ENCODE measurements around the gene ARR3. TPM values are rescaled to one million over a fixed set of nuclear protein-coding genes. Genes with fewer than 3 reads are reported as not detected.

ARR3 gene
- total RNA-seq (2022; extraction: Qiagen RNA extraction; ENCODE audit: low read depth) = not detected in 5 replicates

DNA sequence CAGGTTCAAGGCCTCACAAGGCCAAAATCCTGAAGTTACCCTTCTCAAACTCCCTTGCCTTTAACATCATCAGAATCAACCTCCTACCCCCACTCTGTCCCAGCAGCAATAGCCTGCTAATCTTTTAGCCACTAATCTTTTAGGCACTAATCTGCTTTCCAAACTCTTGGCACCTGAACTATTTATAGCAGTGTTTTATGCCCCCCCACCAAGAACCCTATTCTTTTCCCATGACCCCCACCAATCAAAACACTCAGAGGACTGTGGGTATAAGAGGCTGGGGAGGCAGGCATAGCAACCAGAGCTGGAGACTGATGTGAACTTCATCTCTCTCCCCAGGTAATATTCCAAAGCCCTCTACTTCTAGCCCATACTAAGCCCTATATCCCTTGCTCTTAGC is at the start of gene ARR3:
TSS of gene ARR3 (plus strand) at position 301 of the 400 bp plus-strand sequence. CDS start 1,052 bp downstream, outside the sequence.

DNA sequence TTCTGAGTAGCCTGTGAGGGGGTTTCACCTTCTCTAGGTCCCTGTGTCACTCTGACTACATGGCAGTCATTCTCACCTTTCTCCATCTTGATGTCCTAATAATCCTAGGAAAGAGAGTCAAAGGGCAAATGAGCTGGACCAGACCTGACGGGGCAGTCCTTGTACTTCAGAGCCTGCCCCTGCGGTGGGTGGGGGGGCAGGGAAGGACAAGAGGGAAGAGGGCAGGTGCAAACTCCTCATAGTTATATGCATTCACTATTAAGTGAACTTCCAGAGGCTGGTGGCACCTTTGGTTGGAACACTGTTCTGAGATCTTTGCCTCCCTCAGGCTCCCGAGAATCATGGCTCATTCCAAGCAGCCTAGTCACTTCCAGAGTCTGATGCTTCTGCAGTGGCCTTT is 33.8 kb upstream of the ARR3 start, which contains the start of gene AWAT1:
TSS of gene AWAT1 (plus strand) at position 301 of the 400 bp plus-strand sequence. CDS start at position 342, 41 bp downstream.

DNA sequence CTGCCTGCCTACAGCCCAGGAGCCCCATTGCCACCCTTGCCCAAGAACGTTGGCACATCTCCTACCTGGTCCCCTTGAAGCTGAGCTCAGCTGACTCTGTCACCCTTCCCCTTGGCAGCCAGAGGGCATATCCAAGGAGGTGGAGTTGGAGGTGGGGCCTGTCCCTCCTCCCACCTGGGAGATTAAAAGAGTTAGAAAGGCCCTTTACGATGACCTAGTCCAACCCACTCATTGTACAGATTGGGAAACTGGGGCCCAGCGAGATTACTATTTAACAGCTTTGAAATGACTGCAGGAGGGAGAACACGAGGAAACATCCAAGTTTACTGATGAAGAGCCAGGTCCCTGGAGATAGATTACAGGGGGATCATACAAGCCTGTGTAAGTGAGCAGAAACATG is 8.0 kb upstream of the ARR3 start, which contains the start of gene P2RY4:
TSS of gene P2RY4 (minus strand) at position 101 of the 400 bp plus-strand sequence. CDS start 580 bp downstream, outside the sequence.

DNA sequence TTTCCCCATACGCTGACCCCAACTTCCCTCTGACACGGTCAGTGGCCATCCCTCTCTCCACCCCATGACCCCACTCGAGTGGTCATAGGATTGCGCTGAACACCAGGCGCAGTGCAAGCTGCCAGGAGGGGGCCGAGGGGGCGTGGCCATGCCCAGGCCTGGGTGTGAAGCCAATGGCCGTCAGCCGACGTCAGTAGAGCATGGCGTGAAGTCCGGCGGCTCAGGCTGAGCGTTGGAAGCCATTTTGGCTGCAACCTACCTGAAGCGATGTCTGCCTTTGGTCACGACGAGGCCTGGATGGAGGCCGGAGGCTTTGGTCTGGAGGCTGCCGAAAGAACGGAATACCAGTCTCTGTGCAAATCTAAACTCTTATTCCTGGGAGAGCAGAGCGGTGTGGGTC is 13.8 kb downstream of the ARR3 start, which contains the start of gene RAB41:
TSS of gene RAB41 (plus strand) at position 222 of the 400 bp plus-strand sequence. CDS start at position 268, 46 bp downstream.

DNA sequence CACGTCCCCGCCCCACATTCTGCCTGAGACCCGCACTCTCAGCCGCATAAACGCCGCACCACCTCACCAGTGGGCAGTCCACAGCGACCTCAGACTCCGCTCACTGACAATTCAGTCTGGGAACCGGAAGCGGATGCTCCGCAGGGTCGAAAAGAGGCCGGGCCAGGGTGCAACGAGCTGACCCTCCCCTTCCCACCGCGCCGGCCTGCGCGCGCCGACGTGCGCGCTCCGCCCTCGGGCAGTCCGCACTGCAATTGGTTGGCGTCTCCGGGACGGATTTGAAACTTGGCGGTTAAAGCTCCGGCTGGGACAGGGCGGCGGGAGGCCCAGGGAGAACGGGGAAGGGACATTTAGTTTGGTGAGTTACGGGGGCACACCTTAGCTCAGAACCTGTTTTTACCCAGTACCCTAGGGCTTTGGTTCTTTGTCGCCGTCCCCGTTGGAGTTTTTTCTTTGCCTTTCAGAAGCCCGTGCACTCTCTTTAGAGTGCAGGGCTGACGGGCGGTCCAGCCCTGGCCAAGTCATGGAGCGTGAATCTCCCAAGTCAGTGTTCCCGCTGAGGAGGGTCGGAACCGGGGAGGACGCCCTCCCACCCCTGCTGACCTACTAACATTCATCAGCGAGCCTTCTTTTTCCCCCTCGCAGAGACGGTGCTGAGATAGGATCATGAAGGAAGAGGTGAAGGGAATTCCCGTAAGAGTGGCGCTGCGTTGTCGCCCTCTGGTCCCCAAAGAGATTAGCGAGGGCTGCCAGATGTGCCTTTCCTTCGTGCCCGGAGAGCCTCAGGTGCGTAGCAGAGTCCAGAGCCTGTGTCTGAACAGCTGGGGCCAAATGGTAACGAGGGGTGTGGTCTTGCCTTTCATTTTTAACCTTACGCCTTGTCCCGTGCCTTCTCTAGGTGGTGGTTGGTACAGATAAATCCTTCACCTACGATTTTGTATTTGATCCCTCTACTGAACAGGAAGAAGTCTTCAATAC is 21.9 kb downstream of the ARR3 start, which contains the start of the genes KIF4A and PDZD11:
TSS of gene KIF4A (plus strand) at position 312 of the 978 bp plus-strand sequence. CDS start at position 667, 355 bp downstream.
TSS of gene PDZD11 (minus strand) at position 135 of the 978 bp plus-strand sequence. CDS start 586 bp downstream, outside the sequence.

Other genes with a start within 250 kb of the ARR3 start
- not detected in 5 replicates for gene AWAT2, start 218.4 kb upstream of the ARR3 start, total RNA-seq (2022; extraction: Qiagen RNA extraction; ENCODE audit: low read depth)
- not detected in 5 replicates for gene OTUD6A, start 205.9 kb upstream of the ARR3 start, total RNA-seq (2022; extraction: Qiagen RNA extraction; ENCODE audit: low read depth)
- gene IGBP1, start 134.9 kb upstream of the ARR3 start, total RNA-seq (2022; extraction: Qiagen RNA extraction; ENCODE audit: low read depth) = 58.4 to 70.3 TPM (median 66.8 TPM) in 5 replicates
- gene DGAT2L6, start 90.9 kb upstream of the ARR3 start, total RNA-seq (2022; extraction: Qiagen RNA extraction; ENCODE audit: low read depth) = not detected in 5 replicates
- not detected in 5 replicates for gene AWAT1, start 33.7 kb upstream of the ARR3 start, total RNA-seq (2022; extraction: Qiagen RNA extraction; ENCODE audit: low read depth)
- gene P2RY4, start 8.1 kb upstream of the ARR3 start, total RNA-seq (2022; extraction: Qiagen RNA extraction; ENCODE audit: low read depth) = 0.03 TPM in 1 of 5 replicates, not detected in the others
- gene RAB41, start 13.8 kb downstream of the ARR3 start, total RNA-seq (2022; extraction: Qiagen RNA extraction; ENCODE audit: low read depth) = not detected in 5 replicates
- gene PDZD11, start 21.6 kb downstream of the ARR3 start, total RNA-seq (2022; extraction: Qiagen RNA extraction; ENCODE audit: low read depth) = 87.8 to 109 TPM (median 91.9 TPM) in 5 replicates
- gene KIF4A, start 21.8 kb downstream of the ARR3 start, total RNA-seq (2022; extraction: Qiagen RNA extraction; ENCODE audit: low read depth) = 26.9 to 30.4 TPM (median 28.7 TPM) in 5 replicates
- gene GDPD2, start 155.0 kb downstream of the ARR3 start, total RNA-seq (2022; extraction: Qiagen RNA extraction; ENCODE audit: low read depth) = 0.07 to 0.13 TPM (median 0.07 TPM) in 3 of 5 replicates, not detected in the others
- 2.5 to 3.3 TPM (median 3.2 TPM) in 5 replicates for gene DLG3, start 176.5 kb downstream of the ARR3 start, total RNA-seq (2022; extraction: Qiagen RNA extraction; ENCODE audit: low read depth)

Measured in A549 treated with CpdA at 1 μM for 4 hours (cell line).